ENCODE measurements around the gene SLC22A7.
A peak's percentile ranks its signal among the peaks of the same experiment; 100 is the strongest.

The SLC22A7 gene

GRCh38 chr6:43267619-43268354, 30.3 kb upstream of the SLC22A7 start:
- DNase-seq, result no peak

GRCh38 chr6:43268355-43268700, 29.7 kb upstream of the SLC22A7 start:
- DNase-seq, result no peak

- DNase-seq, result no peak
Observed at GRCh38 chr6:43268782-43269272, 29.2 kb upstream of the SLC22A7 start.

- DNase-seq, result no peak
Observed at GRCh38 chr6:43269273-43270007, 28.6 kb upstream of the SLC22A7 start.

- DNase-seq, result no peak
Observed at GRCh38 chr6:43271103-43271815, 26.8 kb upstream of the SLC22A7 start.

- DNase-seq, result no peak
Observed at GRCh38 chr6:43271944-43272343, 26.1 kb upstream of the SLC22A7 start.

GRCh38 chr6:43273707-43274106, 24.4 kb upstream of the SLC22A7 start:
- no peak for DNase-seq

GRCh38 chr6:43274127-43274915, 23.7 kb upstream of the SLC22A7 start:
- no peak for DNase-seq

GRCh38 chr6:43274916-43275597, 23.0 kb upstream of the SLC22A7 start:
- DNase-seq, result peak; percentile 72

GRCh38 chr6:43275801-43276576, 22.1 kb upstream of the SLC22A7 start:
- no peak for DNase-seq

GRCh38 chr6:43276577-43277305, 21.3 kb upstream of the SLC22A7 start:
- no peak for DNase-seq

GRCh38 chr6:43277306-43277642, 20.8 kb upstream of the SLC22A7 start:
- DNase-seq, result no peak

GRCh38 chr6:43277643-43278523, 20.2 kb upstream of the SLC22A7 start:
- no peak for DNase-seq

GRCh38 chr6:43278524-43279078, 19.5 kb upstream of the SLC22A7 start:
- no peak for DNase-seq

GRCh38 chr6:43280234-43280633, 17.8 kb upstream of the SLC22A7 start:
- DNase-seq, result no peak

- DNase-seq, result no peak
Observed at GRCh38 chr6:43282060-43282459, 16.0 kb upstream of the SLC22A7 start.

- DNase-seq, result no peak
Observed at GRCh38 chr6:43282636-43283513, 15.2 kb upstream of the SLC22A7 start.

GRCh38 chr6:43283514-43283901, 14.6 kb upstream of the SLC22A7 start:
- no peak for DNase-seq

All from 8988T (cell line).